ENCODE measurements around the gene WDR87.
A peak's percentile ranks its signal among the peaks of the same experiment; 100 is the strongest.
"Not testable (repeated sequence)": the region's sequence is repeated elsewhere in the genome, so short reads cannot be mapped to it uniquely, and the experiment has no call there.

WDR87 gene

DNA sequence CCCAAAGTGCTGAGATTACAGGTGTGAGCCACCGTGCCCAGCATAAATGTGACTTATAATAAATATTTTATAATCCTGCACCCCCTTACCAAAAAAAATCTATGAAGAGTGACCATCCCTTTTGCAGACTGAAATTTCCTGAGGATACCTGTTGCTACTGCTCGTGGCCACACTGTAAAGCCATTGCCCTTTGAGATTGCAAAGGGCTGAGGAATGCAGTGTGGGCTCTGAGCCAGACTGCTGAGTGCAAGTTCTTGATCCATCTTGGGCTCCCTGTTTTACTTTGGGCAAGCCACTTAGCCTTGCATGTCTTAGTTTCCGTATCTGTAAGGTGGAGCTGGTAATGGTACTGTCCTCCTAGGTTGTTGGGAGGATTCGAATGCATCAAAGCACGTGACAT lies 24.0 kb upstream of the WDR87 start:
- no peak for DNase-seq (ENCODE audit: low spot score)

DNA sequence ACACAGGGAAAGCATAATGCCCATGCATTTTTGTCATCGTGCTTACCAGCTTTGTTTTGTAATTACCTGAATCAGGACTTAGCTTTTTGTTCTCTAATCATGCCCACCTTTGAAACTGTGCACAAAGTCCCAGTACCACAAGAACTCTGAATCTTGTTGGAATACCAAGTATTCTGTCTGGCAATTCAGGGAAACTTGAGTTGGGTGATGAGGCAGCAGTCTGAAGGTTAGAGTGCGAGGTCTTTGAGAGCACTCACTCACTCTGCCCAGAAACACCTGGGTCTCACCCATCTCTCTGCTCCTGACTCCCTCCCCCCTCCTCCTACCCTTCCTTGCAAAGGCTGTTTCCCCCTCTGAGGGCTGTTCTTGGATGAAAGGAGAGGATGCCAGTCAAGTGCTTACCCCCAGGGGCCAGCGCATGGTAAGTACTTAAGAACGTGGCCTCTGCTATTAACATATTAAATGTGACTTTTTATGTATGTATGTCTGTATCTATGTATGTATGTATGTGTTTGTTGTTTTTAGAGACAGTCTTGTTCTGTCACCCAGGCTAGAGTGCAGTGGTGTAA lies 23.0 kb upstream of the WDR87 start:
- no peak for DNase-seq (ENCODE audit: low spot score)

DNA sequence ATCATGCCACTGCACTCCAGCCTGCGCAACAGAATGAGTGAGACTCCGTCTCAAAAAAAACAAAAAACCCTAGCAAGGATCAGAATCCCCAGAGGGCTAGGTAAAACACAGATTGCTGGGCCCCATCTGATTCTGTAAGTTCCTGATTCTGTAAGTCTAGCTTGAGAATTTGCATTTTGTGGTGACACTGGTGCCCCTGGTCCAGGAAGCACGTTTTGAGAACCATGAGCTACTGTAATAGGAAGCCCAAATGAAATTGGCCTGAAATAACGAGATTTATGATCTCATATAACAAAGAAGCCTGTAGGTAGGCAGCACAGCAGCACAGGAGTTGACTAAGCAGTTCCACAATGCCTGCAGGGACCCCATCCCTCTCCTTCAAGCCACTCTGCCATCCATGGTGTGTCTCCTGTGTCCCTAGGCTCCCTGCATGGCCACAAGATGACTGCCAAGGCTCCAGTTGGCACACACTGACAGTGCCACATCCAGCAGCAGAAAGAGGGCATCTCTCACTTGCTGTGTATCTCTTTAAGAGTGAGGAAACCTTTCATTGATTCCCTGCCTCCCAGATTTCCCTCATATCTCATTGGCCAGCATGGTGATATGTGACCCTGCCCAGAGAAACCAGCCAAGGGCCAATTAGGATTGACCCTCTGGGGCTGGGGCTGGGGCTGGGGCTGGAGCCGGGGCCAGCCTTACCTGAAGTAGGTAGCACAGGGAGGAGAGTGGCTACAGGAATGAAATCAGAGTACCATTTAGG lies 22.3 kb upstream of the WDR87 start:
- DNase-seq (ENCODE audit: low spot score), result no peak

DNA sequence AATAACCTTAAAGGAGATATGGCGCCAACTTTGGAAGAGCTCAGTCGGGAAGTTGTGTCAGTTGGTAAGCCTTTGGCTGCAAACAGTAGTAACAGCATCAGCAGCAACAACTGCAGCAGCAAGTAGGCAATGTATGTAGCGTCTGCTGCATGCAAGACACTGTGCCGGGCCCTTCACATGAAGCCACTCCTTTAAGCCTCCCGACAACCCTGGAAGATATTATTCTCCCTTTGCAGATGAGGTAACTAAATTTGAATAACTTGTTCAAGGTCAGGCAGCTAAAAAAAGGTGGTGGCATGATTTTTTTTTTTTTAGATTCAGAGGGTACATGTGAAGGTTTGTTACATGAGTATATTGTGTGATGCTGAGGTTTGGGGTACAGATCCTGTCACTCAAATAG lies 20.3 kb upstream of the WDR87 start:
- DNase-seq (ENCODE audit: low spot score), result no peak

DNA sequence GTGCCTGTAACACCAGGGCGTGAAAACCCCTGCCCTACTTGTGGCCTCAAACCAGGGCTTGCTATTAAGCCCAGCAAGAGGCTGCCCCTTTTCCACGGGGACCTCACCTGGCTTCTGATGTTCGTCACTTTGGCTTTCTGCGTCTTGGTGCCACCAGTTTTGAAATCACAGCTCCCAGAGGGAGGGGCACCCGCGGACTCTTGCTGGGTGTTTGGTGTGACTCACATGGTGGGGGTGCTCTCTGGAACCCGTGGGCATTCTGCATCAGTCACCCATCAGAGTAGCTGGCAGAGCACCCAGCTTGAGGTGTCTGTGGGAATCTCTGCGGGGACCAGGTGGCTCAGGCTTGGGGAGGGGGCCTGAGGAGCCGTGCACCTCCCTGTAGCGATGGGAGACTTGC lies 19.9 kb upstream of the WDR87 start:
- no peak for DNase-seq (ENCODE audit: low spot score)

DNA sequence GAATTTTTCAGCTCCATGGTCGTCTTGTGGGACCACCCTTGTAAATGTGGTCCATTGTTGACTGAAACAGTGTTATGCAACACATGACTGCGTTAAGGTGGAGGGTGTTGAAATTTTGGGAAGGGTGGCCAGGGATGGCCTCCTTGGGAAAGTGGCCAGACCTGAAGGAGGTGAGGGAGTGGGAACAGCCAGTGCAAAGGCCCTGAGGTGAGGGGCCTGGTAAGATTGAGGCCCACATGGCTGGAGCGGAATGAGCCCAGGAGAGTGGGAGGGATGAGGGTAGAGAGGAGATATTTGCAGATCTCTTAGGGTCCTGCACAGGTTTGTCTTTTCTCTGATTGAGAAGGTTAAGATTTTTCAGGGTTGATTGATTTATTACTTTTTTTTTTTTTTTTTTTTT lies 18.8 kb upstream of the WDR87 start:
- DNase-seq (ENCODE audit: low spot score), result no peak

DNA sequence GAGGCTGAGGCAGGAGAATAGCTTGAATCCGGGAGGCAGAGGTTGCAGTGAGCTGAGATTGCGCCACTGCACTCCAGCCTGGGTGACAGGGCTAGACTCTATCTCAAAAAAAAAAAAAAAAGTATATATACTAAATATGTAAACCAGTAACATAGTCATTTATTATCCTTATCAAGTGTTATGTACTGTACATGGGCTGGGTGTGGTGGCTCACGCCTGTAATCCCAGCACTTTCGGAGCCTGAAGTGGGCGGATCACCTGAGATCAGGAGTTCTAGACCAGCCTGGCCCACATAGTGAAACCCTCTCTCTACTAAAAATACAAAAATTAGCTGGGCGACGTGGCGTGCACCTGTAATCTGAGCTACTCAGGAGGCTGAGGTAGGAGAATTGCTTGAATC lies 18.2 kb upstream of the WDR87 start:
- not testable (repeated sequence) for DNase-seq (ENCODE audit: low spot score)

DNA sequence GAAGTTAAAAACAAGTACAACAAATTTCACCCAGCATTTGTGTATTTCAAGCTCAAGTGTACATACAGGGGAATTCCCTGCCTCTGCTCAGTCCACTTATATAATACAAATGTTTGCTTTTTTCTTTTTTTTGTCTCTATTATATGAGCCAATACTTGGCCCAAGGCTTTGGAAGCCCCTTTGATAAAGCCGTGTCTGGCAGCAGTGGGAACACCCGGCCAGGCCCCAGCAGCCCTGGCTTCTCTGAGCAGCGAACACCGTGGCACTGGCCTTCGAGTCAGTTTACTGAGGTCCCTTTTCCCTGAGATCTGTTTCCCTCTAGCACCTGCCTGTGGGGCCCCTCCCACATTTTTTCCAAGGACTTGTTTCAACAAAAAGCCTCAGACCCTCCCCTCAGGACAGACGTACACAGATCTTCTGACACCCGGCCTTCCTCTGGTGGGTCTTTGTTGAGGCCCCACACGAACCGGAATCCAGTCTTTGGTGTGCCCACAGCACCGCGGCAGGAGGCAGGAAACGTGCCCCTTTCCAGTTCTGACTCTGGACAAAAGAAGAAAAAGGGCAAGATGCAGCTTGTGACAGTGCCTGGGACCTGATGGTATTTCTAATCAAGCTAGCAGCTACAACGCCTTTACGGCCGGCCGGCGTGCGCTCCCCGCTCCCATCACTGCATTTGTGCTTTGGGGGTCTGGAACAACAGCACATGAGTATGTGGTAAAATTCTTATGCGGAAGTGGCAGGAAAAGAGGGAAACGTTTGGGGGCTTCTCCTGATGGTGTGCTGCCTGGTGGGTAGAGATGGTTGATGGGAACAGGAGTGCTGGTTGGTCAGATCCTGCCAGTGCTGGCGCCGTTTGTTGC lies 14.4 kb upstream of the WDR87 start:
- no peak for DNase-seq (ENCODE audit: low spot score)

DNA sequence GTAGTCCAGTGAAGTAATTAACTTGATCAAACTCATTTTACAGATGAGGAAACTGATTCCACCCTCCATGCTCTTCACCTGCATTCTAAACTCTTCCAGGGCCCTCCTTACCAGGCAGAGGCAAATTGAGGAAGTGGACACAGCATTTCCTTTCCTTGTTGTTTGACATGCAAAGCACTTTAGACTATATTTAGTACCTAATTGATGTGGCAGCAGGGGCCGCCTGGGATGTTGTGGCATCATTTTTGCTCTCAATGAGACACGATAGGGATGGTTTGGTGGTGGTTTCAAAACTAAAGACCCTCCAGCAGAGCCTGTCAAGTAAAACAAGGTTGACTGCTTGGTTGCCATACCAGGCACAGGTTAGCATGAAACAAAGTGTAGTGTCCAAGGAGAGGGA lies 8.5 kb upstream of the WDR87 start:
- no peak for DNase-seq (ENCODE audit: low spot score)

DNA sequence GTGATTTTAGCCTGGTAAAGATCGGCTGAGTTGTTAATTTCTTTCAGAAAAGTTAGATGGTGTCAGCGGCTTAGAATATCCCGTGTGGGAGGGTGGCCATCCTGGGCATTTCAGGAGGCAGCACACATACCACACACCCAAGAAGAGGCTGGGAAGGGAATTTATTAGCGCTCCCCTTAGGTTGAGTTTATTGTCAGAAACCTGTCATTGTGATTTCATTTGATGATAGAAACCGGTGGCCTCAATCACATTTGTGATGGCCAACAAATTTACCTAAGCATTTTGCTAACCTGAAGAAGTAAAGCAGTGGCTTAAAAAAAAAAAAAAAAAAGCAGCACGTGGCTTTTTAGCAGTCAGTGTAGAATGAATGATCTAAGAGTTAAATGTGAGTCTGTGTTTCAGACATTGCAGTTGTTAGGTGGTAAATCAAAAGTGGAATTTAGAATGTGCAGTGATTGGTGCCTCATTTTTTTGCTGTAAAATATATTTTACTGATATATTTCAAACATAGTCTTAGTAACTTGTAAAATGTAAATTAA lies 3.3 kb upstream of the WDR87 start:
- no peak for DNase-seq (ENCODE audit: low spot score)

DNA sequence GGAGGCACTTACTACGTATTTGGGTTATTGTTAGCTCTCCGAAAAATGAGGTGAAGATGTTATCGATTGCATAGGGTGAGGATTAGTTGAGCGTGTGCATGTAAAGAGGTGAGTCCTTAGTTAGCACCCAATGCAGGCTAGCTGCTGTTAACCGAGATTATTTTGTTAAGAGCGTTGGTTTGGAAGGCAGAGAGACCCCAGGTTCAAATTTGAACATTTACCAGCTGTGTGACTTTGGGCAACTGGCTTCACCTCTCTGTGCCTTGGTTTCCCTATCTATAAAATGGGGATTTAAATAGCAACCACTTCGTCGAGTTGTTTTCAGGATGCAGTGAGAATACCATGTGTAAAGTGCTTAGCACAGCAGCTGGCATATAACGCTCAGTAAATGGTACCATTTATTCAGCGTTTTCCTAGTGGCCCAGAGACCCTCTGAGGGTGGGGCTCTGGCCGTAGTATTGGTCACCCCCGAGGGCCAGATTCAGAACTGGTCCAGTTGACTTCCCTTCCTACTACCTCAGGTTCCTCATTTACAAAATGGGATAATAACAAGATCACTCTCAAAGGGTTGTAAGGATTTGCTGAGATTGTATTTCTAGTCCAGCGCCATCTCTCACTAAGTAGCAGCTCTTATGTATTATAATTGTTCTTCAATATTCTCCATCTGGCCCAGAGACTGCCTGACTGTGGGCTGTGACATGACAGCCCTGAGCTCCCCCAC lies 1.5 kb upstream of the WDR87 start:
- no peak for DNase-seq (ENCODE audit: low spot score)

DNA sequence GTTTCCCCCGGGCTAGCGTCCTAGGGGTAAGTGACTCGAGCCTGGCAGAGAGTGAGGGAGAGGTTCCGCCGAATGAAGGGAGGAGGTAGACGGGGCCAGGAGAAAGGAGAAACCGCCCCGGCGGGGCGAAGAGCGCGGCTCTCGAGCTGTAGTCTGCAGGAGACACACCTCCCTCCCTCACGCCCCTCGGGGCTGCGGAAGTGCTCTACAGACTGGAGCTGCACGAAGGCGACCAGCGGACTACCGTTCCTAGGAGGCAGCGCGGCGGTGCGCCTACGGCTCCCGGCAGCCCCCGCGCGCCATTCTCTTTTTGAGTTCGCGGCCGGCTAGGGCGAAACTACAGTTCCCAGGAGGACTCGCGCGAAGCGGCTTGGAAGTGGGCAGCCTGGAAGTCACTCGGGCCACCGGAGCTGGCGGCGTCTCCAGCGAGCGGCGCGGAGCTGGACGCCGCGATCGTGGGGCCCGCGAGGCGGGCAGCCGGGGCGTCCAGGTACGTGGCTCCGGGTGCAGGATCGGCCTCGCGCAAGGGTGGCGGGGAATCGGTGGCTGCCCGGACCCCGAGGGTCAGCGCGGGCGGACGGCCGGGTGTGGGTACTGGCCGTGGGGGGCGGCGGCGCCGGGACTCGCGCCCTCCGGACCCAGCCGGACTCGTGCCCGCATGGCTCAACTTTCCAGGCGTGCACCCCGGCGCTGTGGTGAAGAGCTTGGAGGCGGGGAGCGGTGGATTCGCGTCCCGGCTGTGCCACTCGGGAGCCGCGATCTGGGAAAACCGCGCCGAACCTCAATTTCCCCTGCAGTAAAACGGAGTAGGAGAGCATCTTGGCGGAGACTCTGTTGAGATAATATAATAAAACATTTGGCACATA lies 708 bp upstream of the WDR87 start, which contains the start of gene SIPA1L3:
SIPA1L3 (plus strand) TSS at position 340 of the 866 bp plus-strand sequence. CDS start 174,358 bp downstream, outside the sequence.
- DNase-seq (ENCODE audit: low spot score), result peak; percentile 95

DNA sequence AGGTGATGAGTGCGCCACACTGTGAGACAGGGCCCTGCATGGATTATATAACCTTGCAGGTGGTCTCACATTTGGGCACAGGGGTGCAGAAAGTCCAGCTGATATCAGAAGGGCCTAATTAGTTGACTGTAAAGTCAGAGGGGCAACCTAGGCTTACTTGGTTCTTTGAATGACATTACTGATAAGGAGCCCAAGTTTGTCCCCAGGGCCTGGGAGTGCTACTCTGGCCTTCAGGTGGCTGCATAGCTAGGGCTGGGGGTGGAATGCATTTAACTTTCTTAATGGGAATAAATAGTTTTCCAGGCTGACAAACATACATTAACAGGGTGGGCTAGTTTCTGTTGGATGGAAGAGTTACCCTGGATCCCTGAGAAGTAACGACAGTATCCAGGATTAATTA lies 3.3 kb downstream of the WDR87 start:
- no peak for DNase-seq (ENCODE audit: low spot score)

DNA sequence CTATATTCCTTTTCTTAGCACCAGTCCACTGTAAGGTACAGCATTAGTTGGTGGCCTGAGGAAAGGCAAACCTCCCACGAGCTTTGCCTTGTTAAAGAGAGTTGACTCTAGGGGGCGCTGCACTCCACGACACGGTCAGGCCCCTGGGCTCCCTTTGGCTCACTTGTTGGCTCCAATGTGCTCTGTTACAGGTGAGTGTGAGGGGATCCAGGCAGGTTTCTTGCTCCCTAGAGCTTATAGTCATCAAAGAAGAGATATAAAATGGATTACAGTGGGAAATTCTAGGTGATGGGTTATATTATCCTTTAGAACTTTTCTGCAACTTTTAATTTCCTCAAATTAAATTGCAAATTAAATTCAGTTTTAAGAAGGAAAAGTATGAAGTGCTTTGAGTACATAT lies 3.7 kb downstream of the WDR87 start:
- peak; percentile 64 for DNase-seq (ENCODE audit: low spot score)

DNA sequence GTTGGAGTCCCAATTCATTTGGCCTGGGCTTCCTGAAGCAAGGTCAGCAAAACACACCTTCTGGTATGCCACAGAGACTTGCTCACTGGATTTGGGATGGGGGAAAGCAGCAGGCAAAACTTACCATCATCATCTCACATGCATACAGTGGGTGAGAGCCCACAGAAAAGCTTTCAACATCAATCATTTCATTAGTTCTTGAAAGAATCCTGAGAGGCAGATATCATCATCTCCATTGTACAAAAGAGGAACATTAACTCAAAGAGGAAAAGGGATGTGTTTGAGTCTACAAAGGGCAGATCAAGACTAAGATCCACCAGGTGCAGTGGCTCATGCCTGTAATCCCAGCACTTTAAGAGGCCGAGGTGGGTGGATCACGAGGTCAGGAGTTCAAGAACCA lies 6.4 kb downstream of the WDR87 start:
- DNase-seq (ENCODE audit: low spot score), result no peak

DNA sequence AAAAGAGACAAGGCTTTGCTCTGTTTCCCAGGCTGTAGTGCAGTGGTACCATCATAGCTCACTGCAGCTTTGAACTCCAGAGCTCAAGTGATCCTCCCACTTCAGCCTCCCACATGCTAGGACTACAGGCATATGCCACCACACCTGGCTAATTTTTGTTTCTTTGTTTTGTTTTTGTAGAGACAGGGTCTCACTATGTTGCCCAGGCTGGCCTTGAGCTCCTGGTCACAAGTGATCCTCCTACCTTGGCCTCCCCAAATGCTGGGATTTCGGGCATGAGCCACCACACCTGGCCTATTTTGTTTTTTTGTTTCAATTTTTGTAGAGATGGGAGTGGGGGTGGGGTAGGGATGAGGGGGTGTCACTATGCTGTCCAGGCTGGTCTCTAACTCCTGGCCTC lies 6.9 kb downstream of the WDR87 start:
- DNase-seq (ENCODE audit: low spot score), result no peak

DNA sequence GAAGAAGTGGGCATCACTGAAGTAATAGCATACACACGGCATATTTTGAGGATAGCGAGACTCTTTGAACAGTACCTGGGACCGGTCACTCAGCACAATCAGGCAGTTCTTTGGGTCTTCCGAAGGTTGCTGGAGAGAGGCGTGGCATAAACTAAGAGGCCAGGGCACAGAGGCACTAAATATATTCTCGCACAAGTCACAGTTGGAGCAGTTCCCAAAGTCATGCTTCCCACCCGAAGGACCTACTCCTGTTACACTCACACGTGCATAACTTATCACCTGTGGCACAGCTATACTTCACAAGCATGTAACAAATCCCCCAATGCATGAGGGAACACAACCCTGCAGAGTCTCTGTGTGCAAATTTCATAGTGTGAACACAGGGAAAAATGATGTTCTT lies 10.2 kb downstream of the WDR87 start:
- DNase-seq (ENCODE audit: low spot score), result no peak

DNA sequence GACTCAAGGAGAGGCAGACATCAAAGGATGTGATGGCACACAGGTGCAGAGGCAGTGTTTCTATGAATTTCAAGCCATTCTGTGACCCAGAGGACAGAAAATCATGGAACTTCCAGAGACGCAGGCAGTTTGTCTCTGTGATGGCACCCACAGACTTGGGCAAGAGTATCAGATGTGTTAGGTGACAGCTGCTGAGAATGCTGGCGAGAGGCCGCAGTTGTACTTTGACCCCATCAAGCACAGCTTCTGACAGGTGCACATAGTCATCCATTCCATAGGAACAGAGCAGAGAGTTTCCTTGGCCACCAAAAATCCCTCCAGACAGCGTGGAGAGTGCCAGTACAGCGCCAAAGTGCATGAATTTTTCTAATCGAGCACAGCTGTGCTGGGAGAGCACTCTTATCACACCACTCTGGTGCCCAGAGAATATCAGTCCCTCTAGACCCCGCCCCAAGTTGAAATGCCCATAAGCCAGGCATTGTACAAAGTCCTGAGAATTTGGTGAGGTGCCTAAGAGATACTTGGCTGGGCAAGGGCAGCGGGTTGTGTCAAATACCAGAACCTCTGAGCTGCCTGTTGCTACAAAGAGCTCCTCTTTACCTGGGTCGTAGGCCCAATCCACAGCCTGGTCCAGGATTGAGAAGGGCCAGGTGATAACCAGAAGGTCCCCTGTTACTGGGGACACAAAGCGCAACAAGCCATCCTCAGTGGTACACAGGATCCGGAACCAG lies 12.4 kb downstream of the WDR87 start:
- DNase-seq (ENCODE audit: low spot score), result no peak

DNA sequence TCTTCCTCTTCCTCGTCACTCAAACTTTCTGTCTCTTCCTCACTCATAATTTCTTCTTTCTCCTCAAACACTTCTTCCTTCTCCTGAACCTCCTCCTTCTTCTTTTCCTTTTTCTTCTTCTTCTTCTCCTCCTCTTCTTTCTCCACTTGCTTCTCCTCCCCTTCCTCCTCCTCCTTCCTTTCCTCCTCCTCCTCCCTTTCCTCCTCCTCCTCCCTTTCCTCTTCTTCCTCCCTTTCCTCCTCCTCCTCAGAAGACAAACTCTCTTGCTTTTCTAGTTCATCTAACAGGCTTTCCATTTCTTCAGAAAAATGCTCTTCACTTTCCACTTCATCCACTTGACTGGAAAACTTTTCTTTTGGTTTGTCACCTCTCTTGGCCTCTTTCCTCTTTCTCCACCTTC lies 19.8 kb downstream of the WDR87 start:
- no peak for DNase-seq (ENCODE audit: low spot score)

DNA sequence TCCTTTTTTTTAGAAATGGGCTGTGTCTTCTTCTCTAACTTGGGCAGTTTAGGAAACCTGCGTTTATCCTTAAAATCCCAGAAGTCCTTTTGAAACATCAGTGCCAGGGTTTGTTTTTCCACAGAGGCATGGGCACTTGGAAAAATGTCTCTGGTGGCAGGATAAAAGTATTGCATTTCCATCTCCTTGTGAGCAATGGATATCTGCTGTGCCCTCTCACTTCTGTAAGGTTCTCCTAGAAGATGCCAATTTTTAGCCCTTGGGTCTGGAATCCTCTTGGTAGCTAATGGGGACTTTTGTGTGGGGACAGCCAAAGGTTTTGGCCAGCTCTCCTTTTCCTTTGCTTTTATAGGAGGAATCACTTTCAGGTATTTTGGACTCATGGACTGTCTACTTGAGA lies 21.0 kb downstream of the WDR87 start:
- DNase-seq (ENCODE audit: low spot score), result no peak
